Activated T-cell treated with anti-CD3 and anti-CD28 coated beads for 24 hours (primary cell): Measurements from ENCODE around the gene TRIM59.
A peak's percentile ranks its signal among the peaks of the same experiment; 100 is the strongest.

ENCODE experiments used
- DNase-seq: peaks from one replicate; pipeline ENCODE4 v3.0.0-alpha.2; 2020; ENCODE audit warnings: low read depth

The TRIM59 gene

GRCh38 chr3:160449636-160450598 lies at the start of gene TRIM59:
Gene TRIM59, minus strand, starts transcription at chr3:160449786. Its CDS starts 10,603 bp downstream, at chr3:160439183.
- peak; percentile 93 for DNase-seq

GRCh38 chr3:160498202-160498601 lies 48.6 kb upstream of the TRIM59 start:
- DNase-seq = no peak

GRCh38 chr3:160490166-160490565 lies 40.6 kb upstream of the TRIM59 start:
- DNase-seq = no peak

GRCh38 chr3:160486459-160486869 lies 36.9 kb upstream of the TRIM59 start:
- DNase-seq = no peak

GRCh38 chr3:160482796-160483195 lies 33.2 kb upstream of the TRIM59 start:
- no peak for DNase-seq

- no peak for DNase-seq
Observed at GRCh38 chr3:160481856-160482255, 32.3 kb upstream of the TRIM59 start.

- no peak for DNase-seq
Observed at GRCh38 chr3:160480931-160481330, 31.3 kb upstream of the TRIM59 start.

- DNase-seq = no peak
Observed at GRCh38 chr3:160479376-160479775, 29.8 kb upstream of the TRIM59 start.

GRCh38 chr3:160478338-160478737 lies 28.8 kb upstream of the TRIM59 start:
- no peak for DNase-seq

GRCh38 chr3:160477750-160478149 lies 28.2 kb upstream of the TRIM59 start:
- no peak for DNase-seq

GRCh38 chr3:160475884-160476283 lies 26.3 kb upstream of the TRIM59 start:
- no peak for DNase-seq

GRCh38 chr3:160475153-160475552 lies 25.6 kb upstream of the TRIM59 start:
- no peak for DNase-seq

- DNase-seq = no peak
Observed at GRCh38 chr3:160474416-160474838, 24.8 kb upstream of the TRIM59 start.

GRCh38 chr3:160473978-160474377 lies 24.4 kb upstream of the TRIM59 start:
- no peak for DNase-seq

GRCh38 chr3:160473221-160473620 lies 23.6 kb upstream of the TRIM59 start:
- DNase-seq = no peak

- no peak for DNase-seq
Observed at GRCh38 chr3:160472344-160472743, 22.8 kb upstream of the TRIM59 start.

GRCh38 chr3:160471892-160472291 lies 22.3 kb upstream of the TRIM59 start:
- DNase-seq = no peak

- DNase-seq = no peak
Observed at GRCh38 chr3:160470181-160470580, 20.6 kb upstream of the TRIM59 start.

- DNase-seq = no peak
Observed at GRCh38 chr3:160464971-160465370, 15.4 kb upstream of the TRIM59 start.

GRCh38 chr3:160464321-160464720 lies 14.7 kb upstream of the TRIM59 start:
- DNase-seq = no peak

GRCh38 chr3:160460033-160460432 lies 10.4 kb upstream of the TRIM59 start:
- DNase-seq = no peak

- DNase-seq = no peak
Observed at GRCh38 chr3:160459450-160459970, 9.9 kb upstream of the TRIM59 start.

- no peak for DNase-seq
Observed at GRCh38 chr3:160458151-160458550, 8.6 kb upstream of the TRIM59 start.
